H1 (cell line): Measurements from ENCODE around the gene RGS11. TPM values are rescaled to one million over a fixed set of nuclear protein-coding genes. Genes with fewer than 3 reads are reported as not detected.

Experiments used
- CTCF ChIA-PET: fragments of 300-600 bp; sonication (Branson Sonifier 250); formaldehyde crosslinking; loops from one replicate; lab custom pipeline; 2021; ENCODE audit not compliant: partially characterized antibody; lab: Charles Lee
- POLR2A ChIA-PET: fragments of 300-600 bp; sonication (Branson Sonifier 250); formaldehyde crosslinking; loops from one replicate; lab custom pipeline; 2021; ENCODE audit warnings: inconsistent platforms; ENCODE audit not compliant: partially characterized antibody; lab: Charles Lee
- DNase-seq, 2 experiments: peaks; one replicate each; pipeline versions ENCODE4 v3.0.0 to v3.0.0-alpha.2; 2010 to 2022; ENCODE audit warnings: low spot score in 2 of 2, low read depth in 1 of 2, mixed read lengths in 1 of 2
- FAIRE-seq: peaks from 2 replicates; lab custom pipeline; 2011; peaks lifted over from hg19 to GRCh38; lab: Jason Lieb, UNC
- H2AFZ ChIP-seq: 2 replicates; pipeline ENCODE4 v1.8.1; 2012; ENCODE audit warnings: low read length, inconsistent platforms
- H2AK5ac ChIP-seq: 2 replicates; pipeline ENCODE4 v1.6.1; 2013; ENCODE audit warnings: low read depth, low read length
- H2BK120ac ChIP-seq: replicated peaks from 2 replicates; pipeline ENCODE3; 2013; ENCODE audit warnings: low read depth, low read length, inconsistent platforms
- H2BK12ac ChIP-seq: 2 replicates; pipeline ENCODE4 v1.6.1; 2013; ENCODE audit warnings: low read depth, low read length
- H2BK15ac ChIP-seq: 2 replicates; pipeline ENCODE4 v1.6.1; 2013; ENCODE audit warnings: low read length
- H2BK20ac ChIP-seq: 2 replicates; pipeline ENCODE4 v1.6.1; 2013; ENCODE audit warnings: low read length
- H2BK5ac ChIP-seq: 2 replicates; pipeline ENCODE4 v1.6.1; 2013; ENCODE audit warnings: low read depth, low read length
- H3K14ac ChIP-seq: 2 replicates; pipeline ENCODE4 v1.6.1; 2013; ENCODE audit warnings: inconsistent platforms; ENCODE audit not compliant: insufficient read length
- H3K18ac ChIP-seq: 2 replicates; pipeline ENCODE4 v1.6.1; 2013; ENCODE audit warnings: low read length; ENCODE audit errors: extremely low read depth
- H3K23ac ChIP-seq: 2 replicates; pipeline ENCODE4 v1.6.1; 2013; ENCODE audit warnings: inconsistent platforms; ENCODE audit not compliant: insufficient read length
- H3K23me2 ChIP-seq: 2 replicates; pipeline ENCODE4 v1.6.1; 2013; ENCODE audit warnings: low read depth, low read length
- H3K27ac ChIP-seq: 2 replicates; pipeline ENCODE4 v1.6.1; 2011; ENCODE audit warnings: low read depth, low read length, inconsistent platforms
- H3K27me3 ChIP-seq, 4 experiments: replicated peaks in 1 of 4; 1 replicate in 1 of 4; 2 replicates in 3 of 4; pipeline versions ENCODE4 v1.6.1 to v1.8.1; 2011 to 2013; ENCODE audit warnings: low read length in 3 of 4, mild to moderate bottlenecking in 3 of 4, inconsistent platforms in 2 of 4, mixed read lengths in 2 of 4, moderate library complexity in 1 of 4; ENCODE audit not compliant: control insufficient read depth in 3 of 4, insufficient read depth in 3 of 4; ENCODE audit errors: extremely low read depth in 1 of 4
- H3K36me3 ChIP-seq, 4 experiments: 2 replicates each; pipeline versions ENCODE4 v1.6.1 to v1.8.1; 2011 to 2013; ENCODE audit warnings: mild to moderate bottlenecking in 4 of 4, low read length in 3 of 4, moderate library complexity in 2 of 4, control low read depth in 1 of 4, inconsistent platforms in 1 of 4; ENCODE audit not compliant: insufficient read depth in 4 of 4, control insufficient read depth in 2 of 4
- H3K4ac ChIP-seq: replicated peaks from 2 replicates; pipeline ENCODE3; 2013; ENCODE audit warnings: low read length, low read depth, mixed read lengths, inconsistent platforms; ENCODE audit not compliant: insufficient read length
- H3K4me1 ChIP-seq, 4 experiments: replicated peaks in 1 of 4; 1 replicate in 1 of 4; 2 replicates in 3 of 4; pipeline versions ENCODE4 v1.6.1 to v1.8.1; 2011 to 2013; ENCODE audit warnings: low read length in 3 of 4, inconsistent platforms in 2 of 4, mixed read lengths in 1 of 4; ENCODE audit not compliant: insufficient read depth in 4 of 4, control insufficient read depth in 3 of 4
- H3K4me2 ChIP-seq, 2 experiments: 2 replicates each; pipeline versions ENCODE4 v1.6.1 to v1.8.1; 2011 to 2013; ENCODE audit warnings: low read depth in 2 of 2, low read length in 2 of 2, control low read depth in 1 of 2, inconsistent platforms in 1 of 2, mild to moderate bottlenecking in 1 of 2; ENCODE audit not compliant: insufficient read depth in 1 of 2
- H3K4me3 ChIP-seq, 4 experiments: fragments of 200-600, 300-600 bp in 1 of 4; sonication (generic), shearing (Covaris generic), sonication (Bioruptor Twin) in 1 of 4; 2 replicates each; pipeline versions ENCODE4 v1.5.1 to v1.8.1; 2011 to 2016; ENCODE audit warnings: low read length in 4 of 4, low read depth in 3 of 4, control low read depth in 2 of 4, inconsistent platforms in 2 of 4, mild to moderate bottlenecking in 2 of 4, mixed read lengths in 1 of 4, moderate library complexity in 1 of 4; ENCODE audit not compliant: insufficient read depth in 2 of 4; ENCODE audit errors: extremely low read depth in 1 of 4
- H3K56ac ChIP-seq: replicated peaks from 2 replicates; pipeline ENCODE3; 2013; ENCODE audit warnings: low read depth, mild to moderate bottlenecking, mixed read lengths, low read length, inconsistent platforms; ENCODE audit not compliant: insufficient read length
- H3K79me1 ChIP-seq: 2 replicates; pipeline ENCODE4 v1.6.1; 2013; ENCODE audit warnings: low read depth, low read length, control low read depth
- H3K79me2 ChIP-seq, 2 experiments: 2 replicates each; pipeline versions ENCODE4 v1.6.1 to v1.8.1; 2012 to 2013; ENCODE audit warnings: low read length in 2 of 2, mild to moderate bottlenecking in 2 of 2, inconsistent platforms in 1 of 2; ENCODE audit not compliant: insufficient read depth in 2 of 2, control insufficient read depth in 1 of 2
- H3K9ac ChIP-seq, 4 experiments: replicated peaks in 1 of 4; 1 replicate in 1 of 4; 2 replicates in 3 of 4; pipeline versions ENCODE4 v1.6.1 to v1.8.1; 2011 to 2013; ENCODE audit warnings: low read depth in 3 of 4, low read length in 3 of 4, control low read depth in 2 of 4, mild to moderate bottlenecking in 2 of 4, moderate library complexity in 2 of 4, inconsistent platforms in 1 of 4; ENCODE audit errors: extremely low read depth in 1 of 4
- H3K9me3 ChIP-seq, 2 experiments: 2 replicates each; pipeline versions ENCODE4 v1.6.1 to v1.8.1; 2012 to 2013; ENCODE audit warnings: mild to moderate bottlenecking in 2 of 2, moderate library complexity in 2 of 2, control low read depth in 1 of 2, inconsistent platforms in 1 of 2, low read depth in 1 of 2, low read length in 1 of 2, mixed read lengths in 1 of 2; ENCODE audit not compliant: insufficient read depth in 2 of 2
- H4K20me1 ChIP-seq, 2 experiments: replicated peaks in 1 of 2; 2 replicates each; pipeline versions ENCODE3 to v1.8.1; 2011 to 2013; ENCODE audit warnings: inconsistent platforms in 2 of 2, low read length in 2 of 2, mild to moderate bottlenecking in 1 of 2; ENCODE audit not compliant: insufficient read depth in 2 of 2, control insufficient read depth in 1 of 2
- H4K5ac ChIP-seq: 2 replicates; pipeline ENCODE4 v1.6.1; 2013; ENCODE audit warnings: low read length, low read depth, mixed read lengths, inconsistent platforms; ENCODE audit not compliant: insufficient read length
- H4K8ac ChIP-seq: 2 replicates; pipeline ENCODE4 v1.8.0; 2013; ENCODE audit warnings: mild to moderate bottlenecking, moderate library complexity, low read length, inconsistent platforms; ENCODE audit not compliant: insufficient read depth; ENCODE audit errors: extremely low read depth
- H4K91ac ChIP-seq: replicated peaks from 2 replicates; pipeline ENCODE3; 2013; ENCODE audit warnings: low read length, mixed read lengths, inconsistent platforms; ENCODE audit not compliant: insufficient read length
- ATF3 ChIP-seq: IDR thresholded peaks from 2 replicates; pipeline ENCODE4 v1.6.1; 2011; ENCODE audit warnings: low read depth, mild to moderate bottlenecking, low read length; ENCODE audit not compliant: insufficient read depth
- BACH1 ChIP-seq: IDR thresholded peaks from 2 replicates; pipeline ENCODE4 v1.6.1; 2012; ENCODE audit warnings: low read length, improper control_type of control experiment
- BCL11A ChIP-seq, 2 experiments: IDR thresholded peaks; one replicate each; pipeline ENCODE4 v1.6.1; 2011; ENCODE audit warnings: low read depth in 2 of 2, low read length in 2 of 2, mild to moderate bottlenecking in 2 of 2
- CHD2 ChIP-seq: IDR thresholded peaks from 2 replicates; pipeline ENCODE4 v1.6.1; 2012; ENCODE audit warnings: low read length, improper control_type of control experiment
- EZH2 ChIP-seq: fragments of 200-600 bp; sonication (generic); IDR thresholded peaks from 2 replicates; pipeline ENCODE4 v1.7.1; 2012; ENCODE audit warnings: low read depth, mild to moderate bottlenecking, moderate library complexity, low read length, inconsistent platforms; ENCODE audit not compliant: severe bottlenecking
- HDAC6 ChIP-seq: IDR thresholded peaks from one replicate; pipeline ENCODE4 v1.7.1; 2012; ENCODE audit warnings: low read depth, mild to moderate bottlenecking, inconsistent platforms, low read length, moderate library complexity
- MAFK ChIP-seq: IDR thresholded peaks from 2 replicates; pipeline ENCODE4 v1.6.1; 2012; ENCODE audit warnings: low read depth, mild to moderate bottlenecking, improper control_type of control experiment, low read length
- NRF1 ChIP-seq: IDR thresholded peaks from 2 replicates; pipeline ENCODE4 v1.6.1; 2011; ENCODE audit warnings: mild to moderate bottlenecking, low read depth, low read length, improper control_type of control experiment
- POLR2AphosphoS5 ChIP-seq: IDR thresholded peaks from 2 replicates; pipeline ENCODE4 v1.6.1; 2011; ENCODE audit warnings: low read depth, low read length
- SIN3A ChIP-seq, 2 experiments: IDR thresholded peaks in 1 of 2; conservative IDR thresholded peaks in 1 of 2; 2 replicates each; pipeline ENCODE4 v1.6.1; 2011 to 2012; ENCODE audit warnings: low read length in 2 of 2, improper control_type of control experiment in 1 of 2, low read depth in 1 of 2, mild to moderate bottlenecking in 1 of 2
- SP2 ChIP-seq: IDR thresholded peaks from 2 replicates; pipeline ENCODE4 v1.6.1; 2012; ENCODE audit warnings: mild to moderate bottlenecking, low read length, inconsistent platforms
- TAF7 ChIP-seq: optimal IDR thresholded peaks from 2 replicates; pipeline ENCODE3; 2011; ENCODE audit warnings: low read depth, mild to moderate bottlenecking, inconsistent platforms, low read length, moderate library complexity, borderline replicate concordance
- TCF12 ChIP-seq: IDR thresholded peaks from 2 replicates; pipeline ENCODE4 v1.6.1; 2011; ENCODE audit warnings: low read depth, mild to moderate bottlenecking, low read length
- YY1 ChIP-seq: IDR thresholded peaks from 2 replicates; pipeline ENCODE4 v1.6.1; 2011; ENCODE audit warnings: low read depth, mild to moderate bottlenecking, low read length
- WGBS, 2 experiments: shearing (Covaris generic) in 1 of 2; methylation state at CpG; one replicate each; pipeline versions ENCODE4 v1.1.6 to v1.1.7; 2013 to 2015; ENCODE audit warnings: low lambda C conversion rate in 2 of 2, mixed read lengths in 2 of 2, inconsistent platforms in 1 of 2, low coverage in 1 of 2, missing lambda C conversion rate in 1 of 2; ENCODE audit not compliant: insufficient replicate concordance in 2 of 2, insufficient coverage in 1 of 2, insufficient read length in 1 of 2; ENCODE audit errors: extremely low coverage in 1 of 2, missing lambda C conversion rate in 1 of 2; 5-methylcytosine and 5-hydroxymethylcytosine counted together
- polyA plus RNA-seq, 7 experiments: library from polyadenylated mRNA; depleted of rRNA in 3 of 7; stranded (reverse) in 5 of 7; unstranded in 2 of 7; fragments of >200 nt in 5 of 7; fragments of 200-250 nt in 2 of 7; gene quantifications; 1 replicate in 5 of 7; 2 replicates in 1 of 7; 4 replicates in 1 of 7; pipeline versions ENCODE4 v1.2.1 to v1.2.3, GENCODE V29; 2011 to 2013; ENCODE audit warnings: missing spikeins in 2 of 7, mixed read lengths in 2 of 7
- total RNA-seq: library from RNA; stranded (reverse); fragmentation: NEBNext Ultra II Directional; extraction: Animal tissue kit (Norgen Biotek cat#: 25700); gene quantifications from 2 replicates; pipeline ENCODE4 v1.2.1, GENCODE V29; 2021

The RGS11 gene
- total and polyA plus RNA-seq, 2 of the 8 experiments (the other 6 are each of a cell fraction or from before 2014, with no cell fraction given), result 0.84 to 1.2 TPM

DNA sequence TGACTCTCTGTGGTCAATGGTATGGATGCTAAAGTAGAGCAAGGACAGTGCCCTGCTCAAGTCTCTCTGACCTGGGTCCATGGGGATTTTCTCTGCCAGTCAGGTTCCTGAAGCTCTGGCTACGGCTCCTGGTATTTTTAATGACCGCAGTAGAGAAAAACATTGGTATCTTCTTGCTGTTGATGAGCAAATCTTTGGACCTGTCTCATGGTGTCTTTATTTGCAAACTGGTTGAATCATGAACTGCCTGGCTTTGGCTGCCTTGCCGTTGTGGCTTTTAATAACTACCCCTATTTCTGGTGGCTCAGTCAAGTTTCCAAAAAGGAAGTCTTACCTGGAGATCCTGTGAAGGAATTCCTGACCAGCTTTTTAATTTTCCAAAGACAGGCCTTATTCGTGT lies 32.4 kb downstream of the RGS11 start:
- Histone ChIP-seq H3K27me3 (no peaks in the 10 kb centered on the region), H2AFZ (no peak overlapping the region), H3K4ac (no peak overlapping the region), H3K79me1 (peaks cover 3% of the 10 kb centered on the region), H3K18ac (no peak overlapping the region), H3K56ac (no peak overlapping the region), H2BK12ac (no peak overlapping the region), H4K91ac (no peak overlapping the region), H2AK5ac (no peak overlapping the region), H4K8ac (no peak overlapping the region), H4K20me1 (peaks cover 0 to 9% of the 10 kb centered on the region in 2 experiments), H3K23ac (no peak overlapping the region), H2BK120ac (no peak overlapping the region), H3K9ac (no peak overlapping the region), H3K4me3 (no peak overlapping the region), H2BK5ac (no peak overlapping the region), H3K23me2 (no peaks in the 10 kb centered on the region), H3K4me1 (no peaks in the 10 kb centered on the region), H2BK15ac (no peak overlapping the region), H3K27ac (no peak overlapping the region), H2BK20ac (no peak overlapping the region), H3K79me2 (peaks cover 0 to 38% of the 10 kb centered on the region in 2 experiments; a peak in 3 of 4 replicates), H3K4me2 (no peak overlapping the region), H3K36me3 (no peaks in the 10 kb centered on the region), H4K5ac (no peak overlapping the region), H3K14ac (no peak overlapping the region), H3K9me3 (no peaks in the 10 kb centered on the region)
- ChIA-PET CTCF (interaction anchor here (0.6 kb wide), 1 partner anchor 62 kb away, joined by 3 read pairs; no protein-coding TSS in a partner anchor), POLR2A (interaction anchor here (1.4 to 5.0 kb wide), 3 partner anchors 10 to 19 kb away, joined by 3 to 26 read pairs (median 5); partner anchors contain the start of gene LUC7L)
- DNase-seq (no peak), FAIRE-seq (no peak)
- 86% methylated on average over 4 of the region's 4 CpGs; no CpG with 5 or more reads in 1 of the 2 experiments for WGBS, 2 experiments
- TF ChIP-seq MAFK, result no peak
- no peak for TF ChIP-seq HDAC6
- TF ChIP-seq POLR2AphosphoS5, result no peak
- TF ChIP-seq YY1, result no peak
- no peak for TF ChIP-seq ATF3
- no peak for TF ChIP-seq TAF7
- TF ChIP-seq NRF1, result no peak
- TF ChIP-seq CHD2, result no peak
- TF ChIP-seq BCL11A (IDR thresholded peaks at IDR 0.05; ENCODE audit: low read depth in 2 of 2, low read length in 2 of 2), result no peak
- no peak for TF ChIP-seq SIN3A (conservative IDR thresholded peaks at IDR 0.05 in 1 of 2, IDR thresholded peaks at IDR 0.05 in 1 of 2; ENCODE audit: low read depth in 1 of 2, low read length in 2 of 2)
- TF ChIP-seq SP2, result no peak
- no peak for TF ChIP-seq TCF12
- TF ChIP-seq BACH1, result no peak
- no peak for TF ChIP-seq EZH2
